HepG2 (cell line): ENCODE measurements around the gene NRBF2.

Experiments
- AGO1 ChIP-seq: fragments of 200-400 bp; formaldehyde crosslinking; IDR thresholded peaks from 2 replicates; pipeline ENCODE4 v1.6.1; 2017; ENCODE audit warnings: mild to moderate bottlenecking, low read depth, low read length, moderate library complexity; ENCODE audit not compliant: poor library complexity, severe bottlenecking
- ETV6 ChIP-seq: sonication (generic); formaldehyde crosslinking; conservative IDR thresholded peaks from 2 replicates; pipeline ENCODE4 v1.4.0; 2020; ENCODE audit warnings: missing genetic modification reagents
- MBD4 ChIP-seq: IDR thresholded peaks from 2 replicates; pipeline ENCODE4 v1.6.1; 2012; ENCODE audit warnings: low read length, inconsistent platforms, borderline replicate concordance
- SMC3 ChIP-seq: IDR thresholded peaks from 2 replicates; pipeline ENCODE4 v1.6.1; 2011; ENCODE audit warnings: low read length, improper control_type of control experiment
- ZNF382 ChIP-seq: sonication (generic); formaldehyde crosslinking; IDR thresholded peaks from 2 replicates; pipeline ENCODE4 v1.5.0; 2020; ENCODE audit warnings: missing genetic modification reagents, mild to moderate bottlenecking, borderline replicate concordance
- TF ChIP-seq, protein P1 (sequence below): sonication (generic); formaldehyde crosslinking; IDR thresholded peaks from 2 replicates; pipeline ENCODE4 v1.5.0; 2020; ENCODE audit warnings: mild to moderate bottlenecking, missing genetic modification reagents, moderate library complexity

DNA sequence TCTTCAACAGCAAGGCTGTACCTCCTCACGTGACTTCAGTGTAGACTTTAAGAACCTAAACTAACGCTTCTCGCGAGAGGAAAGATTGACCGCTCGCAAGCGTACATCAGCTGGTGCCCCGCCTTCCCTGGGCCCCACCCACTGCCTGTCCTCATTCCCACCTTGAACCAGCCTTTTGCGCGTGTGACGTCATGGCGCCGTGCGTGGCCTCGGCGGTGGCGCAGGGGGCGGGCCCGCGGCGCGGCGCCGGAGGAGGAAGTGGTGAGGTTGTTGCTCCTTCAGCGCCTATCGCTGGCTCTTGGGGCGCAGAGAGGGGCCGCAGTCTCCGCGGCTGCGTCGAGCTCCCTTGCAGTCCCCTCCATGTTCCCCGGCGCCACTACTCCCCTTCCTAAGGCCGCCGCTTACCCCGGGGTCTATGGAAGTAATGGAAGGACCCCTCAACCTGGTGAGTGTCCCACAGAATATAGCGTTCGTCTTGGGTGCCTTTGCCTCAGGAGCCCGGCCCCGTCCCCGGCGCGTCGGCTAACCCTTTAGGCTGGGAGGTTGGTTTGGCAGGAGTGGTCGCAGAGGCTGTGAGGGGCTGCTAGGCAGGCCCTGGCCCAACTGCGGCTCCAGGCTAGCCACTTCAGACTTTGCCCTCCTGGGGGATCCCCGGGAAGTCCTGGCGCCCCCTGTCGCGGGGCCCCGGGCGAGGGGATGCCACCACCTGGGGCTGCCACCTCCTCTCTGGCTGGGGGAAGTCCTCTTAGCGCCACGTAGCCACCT, at the start of gene NRBF2:
- TF ChIP-seq AGO1 (no peak), ETV6 (CRISPR knock-in tag) (0 out of 2 replicates have a peak, but pooled peaks have one; percentile 31), MBD4 (no peak), ZNF382 (CRISPR knock-in tag) (no peak), SMC3 (no peak)
- TF ChIP-seq, protein P1, sequence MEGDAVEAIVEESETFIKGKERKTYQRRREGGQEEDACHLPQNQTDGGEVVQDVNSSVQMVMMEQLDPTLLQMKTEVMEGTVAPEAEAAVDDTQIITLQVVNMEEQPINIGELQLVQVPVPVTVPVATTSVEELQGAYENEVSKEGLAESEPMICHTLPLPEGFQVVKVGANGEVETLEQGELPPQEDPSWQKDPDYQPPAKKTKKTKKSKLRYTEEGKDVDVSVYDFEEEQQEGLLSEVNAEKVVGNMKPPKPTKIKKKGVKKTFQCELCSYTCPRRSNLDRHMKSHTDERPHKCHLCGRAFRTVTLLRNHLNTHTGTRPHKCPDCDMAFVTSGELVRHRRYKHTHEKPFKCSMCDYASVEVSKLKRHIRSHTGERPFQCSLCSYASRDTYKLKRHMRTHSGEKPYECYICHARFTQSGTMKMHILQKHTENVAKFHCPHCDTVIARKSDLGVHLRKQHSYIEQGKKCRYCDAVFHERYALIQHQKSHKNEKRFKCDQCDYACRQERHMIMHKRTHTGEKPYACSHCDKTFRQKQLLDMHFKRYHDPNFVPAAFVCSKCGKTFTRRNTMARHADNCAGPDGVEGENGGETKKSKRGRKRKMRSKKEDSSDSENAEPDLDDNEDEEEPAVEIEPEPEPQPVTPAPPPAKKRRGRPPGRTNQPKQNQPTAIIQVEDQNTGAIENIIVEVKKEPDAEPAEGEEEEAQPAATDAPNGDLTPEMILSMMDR (CRISPR knock-in tag): peak; percentile 74
